Cardiac muscle cell (in vitro differentiated cells and primary cell): ENCODE data around the gene ADAMTS1. TPM values are rescaled to one million over a fixed set of nuclear protein-coding genes. Genes with fewer than 3 reads are reported as not detected.
A peak's percentile ranks its signal among the peaks of the same experiment; 100 is the strongest.

Experiments
- DNase-seq, 2 donors: peaks; one replicate each; pipeline versions ENCODE4 v3.0.0 to v3.0.0-alpha.2; 2010 to 2017; ENCODE audit warnings: low read depth in 1 of 2, low spot score in 1 of 2
- H3K27ac ChIP-seq: fragments of 200-600 bp; sonication (generic); 2 replicates; pipeline ENCODE4 v1.5.1; 2016
- H3K27me3 ChIP-seq: fragments of 200-600 bp; sonication (generic); 2 replicates; pipeline ENCODE4 v1.6.0; 2016; ENCODE audit warnings: control low read depth
- H3K36me3 ChIP-seq: fragments of 200-600 bp; sonication (generic); 2 replicates; pipeline ENCODE4 v1.5.1; 2016; ENCODE audit warnings: control low read depth
- H3K4me1 ChIP-seq: fragments of 200-600 bp; sonication (generic); 2 replicates; pipeline ENCODE4 v1.8.1; 2017; ENCODE audit warnings: low read depth, mild to moderate bottlenecking, mixed run types
- H3K4me3 ChIP-seq: fragments of 200-600 bp; sonication (generic); 2 replicates; pipeline ENCODE4 v1.5.1; 2016; ENCODE audit warnings: mild to moderate bottlenecking
- H3K9me3 ChIP-seq: fragments of 200-600 bp; sonication (generic); 2 replicates; pipeline ENCODE4 v1.5.1; 2017; ENCODE audit warnings: low read depth, mild to moderate bottlenecking, control low read depth
- polyA plus RNA-seq: library from polyadenylated mRNA; unstranded; fragments of >200 nt; fragmentation: Nextera tagmentation; extraction: Ambion mirVana; gene quantifications from 2 replicates; pipeline ENCODE4 v1.2.1, GENCODE V29; 2016
- total RNA-seq: library from RNA; depleted of rRNA; stranded (reverse); fragments of >200 nt; gene quantifications from 2 replicates; pipeline ENCODE4 v1.2.3, GENCODE V29; 2016
- TF ChIP-seq, protein P1 (sequence below): IDR thresholded peaks from 2 replicates; pipeline ENCODE4 v1.5.1; 2012; ENCODE audit warnings: low read depth, mild to moderate bottlenecking, low read length

ADAMTS1 gene
- total and polyA plus RNA-seq, 2 experiments from 2014 or later, result 154 to 185 TPM

DNA sequence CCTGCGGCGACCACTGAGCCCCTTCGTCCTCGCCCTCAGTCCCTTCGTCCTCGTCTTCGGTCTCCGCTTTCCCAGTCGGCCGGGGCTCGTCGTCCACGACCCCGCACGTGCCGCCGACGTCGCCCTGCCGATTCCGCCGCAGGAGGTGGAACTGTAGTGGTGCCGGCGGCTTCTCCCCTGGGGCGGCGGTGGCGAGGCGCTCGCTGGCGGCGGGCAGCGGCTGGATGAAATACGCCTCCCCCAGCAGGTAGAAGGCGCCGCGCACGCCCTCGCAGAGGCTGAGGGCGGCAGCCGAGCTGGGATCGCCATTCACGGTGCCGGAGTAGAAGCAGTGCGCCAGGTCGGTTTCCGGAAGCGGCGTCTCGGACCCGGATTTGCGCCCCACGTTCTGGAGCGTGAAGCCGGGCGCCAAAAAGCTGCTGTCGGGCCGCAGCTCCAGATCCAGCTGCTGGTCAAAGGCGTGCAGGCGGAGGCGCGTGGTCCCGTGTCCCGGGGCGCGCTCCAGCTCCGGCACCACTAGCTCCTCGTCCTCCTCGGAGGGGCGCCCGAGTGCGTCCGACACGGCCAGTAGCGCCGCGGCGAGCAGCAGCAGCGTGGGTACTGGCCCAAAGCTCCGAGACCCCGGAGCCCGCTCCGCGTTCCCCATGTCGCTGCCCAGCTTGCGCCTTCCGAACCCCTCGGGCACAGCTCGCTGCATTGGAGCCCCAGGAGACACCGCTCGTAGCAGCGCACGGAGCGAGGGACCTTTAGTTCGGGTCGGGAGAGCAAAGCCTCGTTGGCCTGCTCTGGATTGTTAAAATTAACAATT is 747 bp downstream of the ADAMTS1 start:
- DNase-seq, result peak; percentile 61 to 68
- H3K27ac ChIP-seq, result peak overlapping the region; percentile 75
- TF ChIP-seq, protein P1, sequence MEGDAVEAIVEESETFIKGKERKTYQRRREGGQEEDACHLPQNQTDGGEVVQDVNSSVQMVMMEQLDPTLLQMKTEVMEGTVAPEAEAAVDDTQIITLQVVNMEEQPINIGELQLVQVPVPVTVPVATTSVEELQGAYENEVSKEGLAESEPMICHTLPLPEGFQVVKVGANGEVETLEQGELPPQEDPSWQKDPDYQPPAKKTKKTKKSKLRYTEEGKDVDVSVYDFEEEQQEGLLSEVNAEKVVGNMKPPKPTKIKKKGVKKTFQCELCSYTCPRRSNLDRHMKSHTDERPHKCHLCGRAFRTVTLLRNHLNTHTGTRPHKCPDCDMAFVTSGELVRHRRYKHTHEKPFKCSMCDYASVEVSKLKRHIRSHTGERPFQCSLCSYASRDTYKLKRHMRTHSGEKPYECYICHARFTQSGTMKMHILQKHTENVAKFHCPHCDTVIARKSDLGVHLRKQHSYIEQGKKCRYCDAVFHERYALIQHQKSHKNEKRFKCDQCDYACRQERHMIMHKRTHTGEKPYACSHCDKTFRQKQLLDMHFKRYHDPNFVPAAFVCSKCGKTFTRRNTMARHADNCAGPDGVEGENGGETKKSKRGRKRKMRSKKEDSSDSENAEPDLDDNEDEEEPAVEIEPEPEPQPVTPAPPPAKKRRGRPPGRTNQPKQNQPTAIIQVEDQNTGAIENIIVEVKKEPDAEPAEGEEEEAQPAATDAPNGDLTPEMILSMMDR, result peak; percentile 21
- no peaks in the 10 kb centered on the region for H3K9me3 ChIP-seq
- peak overlapping the region; percentile 97 for H3K4me3 ChIP-seq
- peaks cover 32% of the 10 kb centered on the region for H3K4me1 ChIP-seq
- H3K36me3 ChIP-seq, result peaks cover 32% of the 10 kb centered on the region
- H3K27me3 ChIP-seq, result no peaks in the 10 kb centered on the region

DNA sequence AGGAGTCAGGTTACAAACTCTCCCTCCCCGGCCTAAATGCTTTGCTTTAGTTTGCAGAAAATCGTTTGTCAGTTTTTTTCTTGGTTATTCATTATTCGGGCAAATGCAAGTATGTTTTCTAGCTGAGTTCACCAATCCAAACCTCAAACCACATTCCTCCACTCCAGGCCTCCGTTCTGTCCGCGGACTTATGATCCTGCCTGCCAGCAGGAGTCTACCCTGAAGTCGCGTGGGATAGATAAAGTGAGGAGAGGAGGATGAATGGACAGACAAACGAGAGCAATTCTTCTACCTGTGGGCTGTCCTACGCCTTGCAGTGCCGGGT is 1.3 kb downstream of the ADAMTS1 start:
- Histone ChIP-seq H3K4me1 (peaks cover 38% of the 10 kb centered on the region), H3K27ac (peak overlapping the region; percentile 75), H3K4me3 (peak overlapping the region; percentile 97), H3K36me3 (peaks cover 38% of the 10 kb centered on the region), H3K27me3 (no peaks in the 10 kb centered on the region), H3K9me3 (no peaks in the 10 kb centered on the region)
- peak in 1 of 2 donors; percentile 66 for DNase-seq
- TF ChIP-seq, protein P1, result no peak

DNA sequence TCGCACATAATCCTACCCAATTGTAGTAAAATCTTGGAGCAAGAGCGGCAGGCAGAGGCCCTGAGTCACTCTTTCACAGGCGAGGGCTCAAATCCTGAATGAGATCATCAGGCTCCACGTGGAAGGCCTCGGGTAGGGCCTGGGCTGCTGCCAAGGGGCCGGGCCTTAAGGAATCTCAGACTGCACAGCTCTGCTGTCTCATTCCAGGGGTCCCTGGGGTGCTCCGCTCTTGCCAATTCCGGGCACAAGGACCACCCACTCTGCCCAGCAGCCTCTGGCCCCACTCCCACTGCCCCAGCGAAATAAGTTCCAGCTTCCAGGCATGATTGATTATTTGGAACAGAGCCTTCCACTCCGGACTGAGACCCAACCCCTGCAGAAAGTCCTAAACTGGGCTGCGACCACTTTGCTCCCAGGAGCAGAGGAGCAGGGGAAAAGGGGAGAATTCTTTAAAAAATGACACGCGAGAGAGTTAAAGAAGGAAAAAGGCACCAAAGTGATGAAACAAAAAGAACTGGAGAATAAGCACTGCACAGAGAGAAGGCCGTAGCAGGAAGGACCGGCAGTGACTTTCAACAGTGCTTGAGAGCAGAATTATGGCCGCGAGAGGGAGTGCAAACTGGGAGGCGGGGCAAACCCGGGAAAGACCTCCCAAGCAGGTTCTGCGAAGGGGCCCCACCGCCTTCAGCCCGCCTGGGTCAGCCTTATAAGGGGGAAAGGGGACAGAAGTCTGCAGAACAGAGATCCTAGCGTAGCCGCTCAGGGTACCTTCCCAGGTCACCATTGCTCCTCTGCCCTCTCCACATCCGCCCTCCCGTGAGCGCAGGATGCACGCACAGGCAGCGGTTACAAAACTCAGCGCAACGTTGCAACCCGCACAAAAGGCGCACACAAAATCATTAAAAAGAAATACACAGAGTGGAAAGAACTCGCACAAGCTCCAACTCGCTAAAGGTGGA is 2.0 kb downstream of the ADAMTS1 start:
- TF ChIP-seq, protein P1, result peak; percentile 33
- H3K9me3 ChIP-seq, result no peaks in the 10 kb centered on the region
- peaks cover 39% of the 10 kb centered on the region for H3K4me1 ChIP-seq
- H3K27ac ChIP-seq, result peak overlapping the region; percentile 75
- H3K36me3 ChIP-seq, result peaks cover 45% of the 10 kb centered on the region
- H3K4me3 ChIP-seq, result peak overlapping the region; percentile 97
- peak; percentile 83 to 96 for DNase-seq
- no peaks in the 10 kb centered on the region for H3K27me3 ChIP-seq

DNA sequence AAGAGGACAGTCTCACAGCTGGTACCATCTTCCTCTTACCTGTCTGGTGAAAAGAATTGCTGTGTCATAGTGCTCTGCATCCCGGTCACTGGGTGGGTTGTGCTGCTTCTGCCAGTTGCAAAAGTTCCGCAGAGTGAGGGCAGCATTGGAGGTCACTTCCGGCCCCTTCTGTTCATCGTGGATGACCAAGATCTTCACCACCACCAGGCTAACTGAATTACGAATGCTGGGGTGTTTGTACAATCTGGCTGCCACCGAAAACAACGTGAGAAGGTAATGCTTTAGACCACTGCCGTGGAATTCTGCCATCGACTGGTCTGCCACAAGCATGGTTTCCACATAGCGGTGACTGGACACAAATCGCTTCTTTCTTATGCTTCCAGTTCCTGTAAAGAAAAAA is 2.9 kb downstream of the ADAMTS1 start:
- Histone ChIP-seq H3K4me1 (peaks cover 42% of the 10 kb centered on the region), H3K4me3 (peak overlapping the region; percentile 97), H3K27me3 (no peaks in the 10 kb centered on the region), H3K27ac (peak overlapping the region; percentile 75), H3K36me3 (peaks cover 54% of the 10 kb centered on the region), H3K9me3 (no peaks in the 10 kb centered on the region)
- TF ChIP-seq, protein P1, result no peak
- DNase-seq, result peak in 1 of 2 donors; percentile 64

DNA sequence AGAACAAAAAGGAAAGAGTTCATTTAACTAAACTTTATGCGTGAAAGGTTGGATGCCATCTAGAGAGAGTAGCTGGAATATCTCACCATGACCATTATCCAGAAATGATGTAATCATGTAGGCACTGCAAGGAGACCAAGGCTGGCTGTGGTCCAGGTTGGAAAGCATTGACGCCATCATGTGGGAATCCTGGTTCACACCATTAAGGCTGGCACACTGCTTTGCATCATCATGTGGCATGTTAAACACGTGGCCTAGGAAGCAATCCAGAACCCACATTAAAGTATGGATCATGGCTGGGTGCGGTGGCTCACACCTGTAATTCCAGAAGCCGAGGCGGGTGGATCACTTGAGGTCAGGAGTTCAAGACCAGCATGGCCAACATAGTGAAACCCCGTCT is 4.3 kb downstream of the ADAMTS1 start:
- H3K36me3 ChIP-seq, result peaks cover 68% of the 10 kb centered on the region
- H3K4me3 ChIP-seq, result peak overlapping the region; percentile 97
- peak in 1 of 2 donors; percentile 87 for DNase-seq
- peaks cover 37% of the 10 kb centered on the region for H3K4me1 ChIP-seq
- no peaks in the 10 kb centered on the region for H3K9me3 ChIP-seq
- H3K27me3 ChIP-seq, result no peaks in the 10 kb centered on the region
- no peak overlapping the region for H3K27ac ChIP-seq
- TF ChIP-seq, protein P1, result no peak
